ENCODE data around the gene INPP5D.
"Not testable (repeated sequence)": the region's sequence is repeated elsewhere in the genome, so short reads cannot be mapped to it uniquely, and the experiment has no call there.

The INPP5D gene

GRCh38 chr2:233185963-233186362 is 125.8 kb downstream of the INPP5D start:
- TF ChIP-seq, protein P1, sequence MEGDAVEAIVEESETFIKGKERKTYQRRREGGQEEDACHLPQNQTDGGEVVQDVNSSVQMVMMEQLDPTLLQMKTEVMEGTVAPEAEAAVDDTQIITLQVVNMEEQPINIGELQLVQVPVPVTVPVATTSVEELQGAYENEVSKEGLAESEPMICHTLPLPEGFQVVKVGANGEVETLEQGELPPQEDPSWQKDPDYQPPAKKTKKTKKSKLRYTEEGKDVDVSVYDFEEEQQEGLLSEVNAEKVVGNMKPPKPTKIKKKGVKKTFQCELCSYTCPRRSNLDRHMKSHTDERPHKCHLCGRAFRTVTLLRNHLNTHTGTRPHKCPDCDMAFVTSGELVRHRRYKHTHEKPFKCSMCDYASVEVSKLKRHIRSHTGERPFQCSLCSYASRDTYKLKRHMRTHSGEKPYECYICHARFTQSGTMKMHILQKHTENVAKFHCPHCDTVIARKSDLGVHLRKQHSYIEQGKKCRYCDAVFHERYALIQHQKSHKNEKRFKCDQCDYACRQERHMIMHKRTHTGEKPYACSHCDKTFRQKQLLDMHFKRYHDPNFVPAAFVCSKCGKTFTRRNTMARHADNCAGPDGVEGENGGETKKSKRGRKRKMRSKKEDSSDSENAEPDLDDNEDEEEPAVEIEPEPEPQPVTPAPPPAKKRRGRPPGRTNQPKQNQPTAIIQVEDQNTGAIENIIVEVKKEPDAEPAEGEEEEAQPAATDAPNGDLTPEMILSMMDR (IDR thresholded peaks at IDR 0.05; ENCODE audit: borderline replicate concordance, insufficient read depth, low read depth, low read length): no peak
- no peak overlapping the region for H3K4me3 ChIP-seq (ENCODE audit: low read depth, low read length)

GRCh38 chr2:233186851-233187250 is 126.7 kb downstream of the INPP5D start:
- H3K4me3 ChIP-seq (ENCODE audit: low read depth, low read length): no peak overlapping the region
- TF ChIP-seq, protein P1 (IDR thresholded peaks at IDR 0.05; ENCODE audit: borderline replicate concordance, insufficient read depth, low read depth, low read length): no peak

DNA sequence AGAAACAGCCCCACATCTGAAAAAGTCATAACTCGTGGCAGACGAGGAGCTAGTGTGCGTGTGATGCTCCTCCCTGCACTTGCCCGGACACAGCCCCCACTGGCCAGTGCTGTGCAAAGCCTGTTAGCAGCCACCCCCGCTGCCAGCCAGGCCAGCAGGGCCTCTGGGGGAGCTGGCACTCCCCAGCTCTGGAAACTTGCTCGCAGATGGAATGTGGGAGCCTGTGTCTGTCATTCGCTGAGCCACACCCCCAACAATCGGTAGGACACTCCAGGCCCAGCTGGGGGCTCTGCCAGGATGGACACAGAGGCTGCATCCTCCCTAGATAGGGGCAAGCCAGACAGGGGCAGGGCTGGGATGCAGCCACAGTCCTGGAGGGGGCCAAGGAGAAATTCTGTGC is 128.9 kb downstream of the INPP5D start:
- no peak overlapping the region for H3K4me3 ChIP-seq (ENCODE audit: low read depth, low read length)
- TF ChIP-seq, protein P1 (IDR thresholded peaks at IDR 0.05; ENCODE audit: borderline replicate concordance, insufficient read depth, low read depth, low read length): no peak

DNA sequence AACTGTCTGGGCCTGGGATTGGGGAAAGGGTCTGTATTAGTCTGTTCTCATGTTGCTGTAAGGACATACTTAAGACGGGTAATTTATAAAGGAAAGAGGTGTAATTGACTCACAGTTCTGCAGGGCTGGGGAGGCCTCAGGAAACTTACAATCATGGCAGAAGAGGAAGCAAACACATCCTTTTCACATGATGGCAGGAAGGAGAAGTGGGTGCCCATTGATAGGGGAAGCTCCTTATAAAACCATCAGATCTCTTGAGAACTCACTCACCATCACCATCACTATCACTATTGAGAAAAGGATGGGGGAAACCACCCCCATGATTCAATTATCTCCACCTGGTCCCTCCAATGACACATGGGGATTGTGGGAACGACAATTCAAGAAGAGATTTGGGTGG is 130.9 kb downstream of the INPP5D start:
- H3K4me3 ChIP-seq (ENCODE audit: low read depth, low read length): not testable (repeated sequence)

DNA sequence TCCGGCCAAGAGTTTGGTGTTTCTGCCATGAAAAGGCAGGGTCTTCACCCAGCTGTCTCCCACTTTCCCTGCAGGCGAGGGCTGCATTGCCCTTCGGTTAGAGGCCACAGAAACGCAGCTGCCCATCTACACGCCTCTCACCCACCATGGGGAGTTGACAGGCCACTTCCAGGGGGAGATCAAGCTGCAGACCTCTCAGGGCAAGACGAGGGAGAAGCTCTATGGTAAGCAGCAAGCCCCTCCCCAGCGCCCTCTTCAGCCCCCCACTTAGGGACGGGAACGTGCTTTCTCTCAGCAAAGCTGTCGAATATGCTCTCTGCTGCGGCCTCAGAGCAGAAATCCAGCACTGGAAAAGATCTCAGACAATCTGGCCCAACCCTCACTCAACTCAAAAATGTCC is 133.6 kb downstream of the INPP5D start:
- H3K4me3 ChIP-seq (ENCODE audit: low read depth, low read length): no peak overlapping the region
- TF ChIP-seq, protein P1 (IDR thresholded peaks at IDR 0.05; ENCODE audit: borderline replicate concordance, insufficient read depth, low read depth, low read length): no peak

- H3K4me3 ChIP-seq (ENCODE audit: low read depth, low read length): no peak overlapping the region
- TF ChIP-seq, protein P1 (IDR thresholded peaks at IDR 0.05; ENCODE audit: borderline replicate concordance, insufficient read depth, low read depth, low read length): no peak
Measured at GRCh38 chr2:233195027-233195426, 134.9 kb downstream of the INPP5D start.

DNA sequence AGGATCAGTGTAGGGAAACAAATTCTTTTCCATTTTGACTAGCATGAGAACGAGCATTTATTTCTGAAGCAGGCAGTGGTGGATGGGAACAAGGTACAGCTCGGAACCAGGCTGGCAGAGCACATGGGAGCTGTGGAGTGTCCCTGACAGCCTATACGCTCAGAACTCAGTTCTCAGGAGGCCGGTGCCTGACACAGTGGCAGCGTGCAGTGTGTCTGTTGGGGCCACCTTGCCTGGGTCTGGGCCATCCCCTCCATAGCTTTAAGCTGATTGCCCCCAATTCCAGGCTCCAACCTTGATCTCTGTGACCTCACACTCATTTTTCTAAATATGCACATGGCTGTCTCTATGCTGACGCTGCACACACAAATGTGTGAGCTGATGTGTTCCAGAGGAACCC is 136.9 kb downstream of the INPP5D start:
- H3K4me3 ChIP-seq (ENCODE audit: low read depth, low read length): no peak overlapping the region
- TF ChIP-seq, protein P1 (IDR thresholded peaks at IDR 0.05; ENCODE audit: borderline replicate concordance, insufficient read depth, low read depth, low read length): no peak

DNA sequence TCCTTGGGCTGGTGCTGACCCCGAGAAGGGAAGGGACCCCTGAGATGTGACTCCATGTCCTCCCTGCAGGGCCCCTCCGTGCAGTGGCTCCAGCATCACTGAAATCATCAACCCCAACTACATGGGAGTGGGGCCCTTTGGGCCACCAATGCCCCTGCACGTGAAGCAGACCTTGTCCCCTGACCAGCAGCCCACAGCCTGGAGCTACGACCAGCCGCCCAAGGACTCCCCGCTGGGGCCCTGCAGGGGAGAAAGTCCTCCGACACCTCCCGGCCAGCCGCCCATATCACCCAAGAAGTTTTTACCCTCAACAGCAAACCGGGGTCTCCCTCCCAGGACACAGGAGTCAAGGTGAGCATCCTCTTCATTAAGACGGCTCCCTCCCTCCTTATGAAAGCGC is 137.9 kb downstream of the INPP5D start:
- TF ChIP-seq, protein P1 (IDR thresholded peaks at IDR 0.05; ENCODE audit: borderline replicate concordance, insufficient read depth, low read depth, low read length): no peak
- no peak overlapping the region for H3K4me3 ChIP-seq (ENCODE audit: low read depth, low read length)

Measured in GM12875 (cell line).